HepG2 (cell line): ENCODE data around the gene NCR3LG1. TPM values are rescaled to one million over a fixed set of nuclear protein-coding genes. Genes with fewer than 3 reads are reported as not detected.
A peak's percentile ranks its signal among the peaks of the same experiment; 100 is the strongest.

Experiments
- ATAC-seq: fragments of 200-7000 bp; cut with Tn5 transposase; 3 replicates; pipeline ENCODE4 v1.9.1; 2020; ENCODE audit warnings: mild to moderate bottlenecking, moderate library complexity
- BruUV-seq: library from RNA; stranded (reverse); fragments of 400-500 nt; replicated peaks from 2 replicates; lab custom pipeline; 2021; lab: Mats Ljungman, UMichigan
- CTCF ChIA-PET: fragments of 300-600 bp; formaldehyde crosslinking; extraction: SDS; loops from one replicate; lab custom pipeline; 2021; ENCODE audit warnings: low total read pairs, inconsistent platforms, low intra/inter-chr PET ratio; lab: Yijun Ruan, JAX
- POLR2A ChIA-PET: fragments of 350-600 bp; sonication (Branson Sonifier 250); formaldehyde crosslinking; loops from one replicate; lab custom pipeline; 2020; ENCODE audit warnings: antibody characterized with exemption, inconsistent platforms; lab: Yijun Ruan, JAX
- DNase-seq: peaks from one replicate; pipeline ENCODE4 v3.0.0-alpha.2; 2015; ENCODE audit warnings: low spot score
- FAIRE-seq: peaks from 3 replicates; lab custom pipeline; 2011; peaks lifted over from hg19 to GRCh38; lab: Jason Lieb, UNC
- H2AFZ ChIP-seq: one replicate; pipeline ENCODE4 v1.6.1; 2011; ENCODE audit warnings: low read length, inconsistent platforms
- H3K27ac ChIP-seq: fragments of 300-600 bp; 3 replicates; pipeline ENCODE4 v1.8.0; 2011; ENCODE audit warnings: mixed run types, mild to moderate bottlenecking, mixed read lengths, low read length, inconsistent platforms; ENCODE audit not compliant: insufficient read depth; ENCODE audit errors: extremely low read length
- H3K27me3 ChIP-seq, 2 experiments: fragments of 200-600 bp in 1 of 2; 2 replicates in 1 of 2; 3 replicates in 1 of 2; pipeline versions ENCODE4 v1.6.0 to v1.8.0; 2011; ENCODE audit warnings: low read length in 2 of 2, mild to moderate bottlenecking in 2 of 2, moderate library complexity in 2 of 2, inconsistent platforms in 1 of 2; ENCODE audit not compliant: insufficient read depth in 2 of 2, control insufficient read depth in 1 of 2
- H3K36me3 ChIP-seq, 2 experiments: fragments of 200-600 bp in 1 of 2; replicated peaks in 1 of 2; 2 replicates in 1 of 2; 3 replicates in 1 of 2; pipeline versions ENCODE4 v1.5.1 to v1.8.0; 2011; ENCODE audit warnings: low read length in 2 of 2, inconsistent platforms in 1 of 2; ENCODE audit not compliant: insufficient read depth in 2 of 2, control insufficient read depth in 1 of 2
- H3K4me1 ChIP-seq: 2 replicates; pipeline ENCODE4 v1.5.1; 2012; ENCODE audit warnings: low read length, inconsistent platforms; ENCODE audit not compliant: insufficient read depth
- H3K4me2 ChIP-seq: 2 replicates; pipeline ENCODE4 v1.6.0; 2011; ENCODE audit warnings: low read depth, low read length, inconsistent platforms
- H3K4me3 ChIP-seq, 3 experiments: fragments of 200-600 bp in 1 of 3; sonication (generic), shearing (Covaris generic) in 1 of 3; replicated peaks in 1 of 3; 2 replicates each; pipeline ENCODE4 v1.5.1; 2011 to 2016; ENCODE audit warnings: low read length in 3 of 3, inconsistent platforms in 2 of 3, low read depth in 2 of 3, mild to moderate bottlenecking in 2 of 3, control low read depth in 1 of 3, mixed read lengths in 1 of 3; ENCODE audit not compliant: insufficient read depth in 1 of 3
- H3K79me2 ChIP-seq: one replicate; pipeline ENCODE4 v1.6.1; 2011; ENCODE audit warnings: low read length, inconsistent platforms; ENCODE audit not compliant: insufficient read depth
- H3K9ac ChIP-seq: 2 replicates; pipeline ENCODE4 v1.6.0; 2011; ENCODE audit warnings: mild to moderate bottlenecking, low read depth, low read length, inconsistent platforms; ENCODE audit not compliant: insufficient read depth
- H3K9me3 ChIP-seq: 2 replicates; pipeline ENCODE4 v1.5.1; 2012; ENCODE audit warnings: mild to moderate bottlenecking, low read length
- H4K20me1 ChIP-seq: 2 replicates; pipeline ENCODE4 v1.6.0; 2011; ENCODE audit warnings: inconsistent platforms, mild to moderate bottlenecking, low read length, moderate library complexity; ENCODE audit not compliant: insufficient read depth
- ATF7 ChIP-seq, 2 experiments: fragments of 450-650 bp in 1 of 2; sonication (generic) in 1 of 2; formaldehyde crosslinking in 1 of 2; IDR thresholded peaks; 2 replicates each; pipeline versions ENCODE4 v1.4.0 to v1.6.1; 2016 to 2020; ENCODE audit warnings: antibody characterized with exemption in 1 of 2, mild to moderate bottlenecking in 1 of 2, missing genetic modification reagents in 1 of 2
- CREB1 ChIP-seq, 2 experiments: fragments of 450-650 bp in 1 of 2; IDR thresholded peaks; 2 replicates each; pipeline ENCODE4 v1.6.1; 2016 to 2017; ENCODE audit warnings: control low read depth in 1 of 2, mild to moderate bottlenecking in 1 of 2, missing compliant biosample characterization in 1 of 2, missing genetic modification characterization in 1 of 2
- WGBS: methylation state at CpG from one replicate; pipeline ENCODE4 v1.1.6; 2017; ENCODE audit warnings: low lambda C conversion rate; 5-methylcytosine and 5-hydroxymethylcytosine counted together
- in situ Hi-C: cut with HindIII; loops from 2 replicates; pipeline ENCODE4 v1.10.0; 2017; ENCODE audit warnings: low pct_unique_long_range_greater_than_20kb; ENCODE audit not compliant: extremely low pct_ligation_motif_present
- intact Hi-C: fragments of 100-400 bp; cut with micrococcal nuclease; formaldehyde crosslinking; loops from one replicate; pipeline ENCODE4 v1.10.0; 2022; ENCODE audit not compliant: unreplicated experiment
- polyA plus RNA-seq, 8 experiments: library from polyadenylated mRNA; depleted of rRNA in 3 of 8; stranded (reverse) in 7 of 8; unstranded in 1 of 8; fragments of >200 nt; fragmentation: Illumina TruSeq in 4 of 8; extraction: Trizol in 4 of 8; gene quantifications; 2 replicates each; pipeline versions ENCODE4 v1.2.1 to v1.2.3, GENCODE V29; 2011 to 2016; ENCODE audit warnings: low read depth in 4 of 8, missing spikeins in 1 of 8, mixed read lengths in 1 of 8; ENCODE audit not compliant: insufficient read depth in 1 of 8
- total RNA-seq, 5 experiments: library from RNA; depleted of rRNA; stranded (reverse); fragments of >200 nt; fragmentation: Illumina TruSeq; extraction: Trizol; gene quantifications; 2 replicates each; pipeline ENCODE4 v1.2.3, GENCODE V29; 2016; ENCODE audit warnings: low read depth in 1 of 5
- TF ChIP-seq, protein P1 (sequence below): sonication (generic); formaldehyde crosslinking; IDR thresholded peaks from 2 replicates; pipeline ENCODE4 v1.4.0; 2020; ENCODE audit warnings: missing genetic modification reagents, mild to moderate bottlenecking, borderline replicate concordance

The NCR3LG1 gene
- total and polyA plus RNA-seq, 2 of the 13 experiments (the other 11 are each of a cell fraction or from before 2014, with no cell fraction given): 16.1 to 25.1 TPM

DNA sequence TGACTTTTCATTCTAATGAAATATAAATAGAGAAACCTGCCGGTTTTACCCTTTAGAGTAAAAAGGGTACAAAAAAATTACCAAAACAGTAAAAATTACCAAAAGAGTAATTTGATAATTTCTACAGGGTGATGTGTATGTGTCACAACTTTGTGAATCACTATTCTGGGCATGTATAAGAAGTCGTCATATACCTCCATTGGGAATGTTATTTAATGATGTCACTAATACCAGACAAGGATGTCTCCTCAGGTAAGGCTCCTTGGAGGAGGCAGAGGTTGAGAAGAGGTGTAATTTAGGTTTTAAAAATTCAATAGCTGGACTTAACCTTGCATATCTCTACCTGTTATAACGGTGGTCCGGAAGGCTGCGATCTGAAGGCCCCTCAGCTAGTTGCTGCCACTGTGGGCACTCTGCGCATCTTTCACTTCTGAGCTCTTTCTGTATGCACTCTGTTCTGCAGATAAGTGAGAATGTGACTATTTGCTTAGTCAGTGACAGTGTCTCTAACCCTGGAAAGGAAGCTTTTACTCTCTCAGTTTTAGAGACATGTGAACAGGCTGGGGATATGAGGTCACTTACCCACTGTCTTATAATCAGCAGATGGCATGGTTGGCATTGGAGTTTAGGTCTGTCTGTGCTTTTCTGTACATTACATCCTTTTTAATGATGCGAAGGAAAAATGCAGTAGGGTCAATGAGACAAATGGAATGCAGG is 987 bp upstream of the NCR3LG1 start:
- no peak for DNase-seq
- intact Hi-C loops (no loop called here), in situ Hi-C loops (loop anchor here (10.0 kb wide), 1 partner anchor 146 kb away; the partner anchor contains the start of gene PIK3C2A)
- no peak for ATAC-seq
- no peak for FAIRE-seq
- TF ChIP-seq, protein P1, sequence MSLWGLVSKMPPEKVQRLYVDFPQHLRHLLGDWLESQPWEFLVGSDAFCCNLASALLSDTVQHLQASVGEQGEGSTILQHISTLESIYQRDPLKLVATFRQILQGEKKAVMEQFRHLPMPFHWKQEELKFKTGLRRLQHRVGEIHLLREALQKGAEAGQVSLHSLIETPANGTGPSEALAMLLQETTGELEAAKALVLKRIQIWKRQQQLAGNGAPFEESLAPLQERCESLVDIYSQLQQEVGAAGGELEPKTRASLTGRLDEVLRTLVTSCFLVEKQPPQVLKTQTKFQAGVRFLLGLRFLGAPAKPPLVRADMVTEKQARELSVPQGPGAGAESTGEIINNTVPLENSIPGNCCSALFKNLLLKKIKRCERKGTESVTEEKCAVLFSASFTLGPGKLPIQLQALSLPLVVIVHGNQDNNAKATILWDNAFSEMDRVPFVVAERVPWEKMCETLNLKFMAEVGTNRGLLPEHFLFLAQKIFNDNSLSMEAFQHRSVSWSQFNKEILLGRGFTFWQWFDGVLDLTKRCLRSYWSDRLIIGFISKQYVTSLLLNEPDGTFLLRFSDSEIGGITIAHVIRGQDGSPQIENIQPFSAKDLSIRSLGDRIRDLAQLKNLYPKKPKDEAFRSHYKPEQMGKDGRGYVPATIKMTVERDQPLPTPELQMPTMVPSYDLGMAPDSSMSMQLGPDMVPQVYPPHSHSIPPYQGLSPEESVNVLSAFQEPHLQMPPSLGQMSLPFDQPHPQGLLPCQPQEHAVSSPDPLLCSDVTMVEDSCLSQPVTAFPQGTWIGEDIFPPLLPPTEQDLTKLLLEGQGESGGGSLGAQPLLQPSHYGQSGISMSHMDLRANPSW (CRISPR knock-in tag): no peak
- TF ChIP-seq ATF7 (IDR thresholded peaks at IDR 0.05): peak; percentile 56; the same call in 1 of the 2 replicates
- no peak for TF ChIP-seq ATF7 (CRISPR knock-in tag; IDR thresholded peaks at IDR 0.05)
- TF ChIP-seq CREB1 (IDR thresholded peaks at IDR 0.05): 0 out of 2 replicates have a peak, but pooled peaks have one; percentile 3
- no peak for TF ChIP-seq CREB1 (CRISPR knock-in tag; IDR thresholded peaks at IDR 0.05)
- Histone ChIP-seq H3K36me3 (no peaks in the 10 kb centered on the region), H3K27me3 (peaks cover 0 to 4% of the 10 kb centered on the region in 2 experiments; a peak in 3 of 5 replicates), H3K27ac (no peak overlapping the region), H3K9ac (peak overlapping the region; percentile 11; the same call in 1 of the 2 replicates), H3K4me3 (peak overlapping the region in 1 of 3 experiments; percentile 76; a peak in 1 of 6 replicates), H3K4me2 (peak overlapping the region; percentile 99), H3K4me1 (peaks cover 20% of the 10 kb centered on the region), H4K20me1 (no peaks in the 10 kb centered on the region; the same call in 1 of the 2 replicates), H3K79me2 (peaks cover 26% of the 10 kb centered on the region), H2AFZ (no peak overlapping the region), H3K9me3 (no peaks in the 10 kb centered on the region)
- CTCF ChIA-PET: no interaction called here
- no TSS peak for BruUV-seq
- POLR2A ChIA-PET: no interaction called here
- 90% methylated on average over 7 of the region's 7 CpGs for WGBS
